Adrenal gland (tissue), 12 donors: ENCODE data around the gene C21orf91. TPM values are rescaled to one million over a fixed set of nuclear protein-coding genes. Genes with fewer than 3 reads are reported as not detected.

Experiments
- DNase-seq, 7 donors: peaks; one replicate each; pipeline ENCODE4 v3.0.0-alpha.2; 2019 to 2020
- H3K27ac ChIP-seq, 5 donors: fragments of 200-600 bp; sonication (generic) in 4 of 5; 1 replicate in 3 of 5; 2 replicates in 2 of 5; pipeline versions ENCODE4 v1.5.1 to v1.8.0; 2016 to 2020; ENCODE audit warnings: mild to moderate bottlenecking in 1 of 5
- H3K27me3 ChIP-seq: fragments of 200-600 bp; 2 replicates; pipeline ENCODE4 v1.8.0; 2021
- H3K36me3 ChIP-seq, 2 donors: fragments of 200-600 bp; replicated peaks in 1 of 2; 1 replicate in 1 of 2; 2 replicates in 1 of 2; pipeline versions ENCODE4 v1.5.1 to v1.8.0; 2018 to 2022
- H3K4me1 ChIP-seq, 2 donors: fragments of 200-600 bp; replicated peaks in 1 of 2; 1 replicate in 1 of 2; 2 replicates in 1 of 2; pipeline versions ENCODE4 v1.5.1 to v1.8.0; 2018 to 2021
- H3K4me3 ChIP-seq, 4 donors: fragments of 200-600 bp; sonication (generic) in 3 of 4; one replicate each; pipeline ENCODE4 v1.5.1; 2016 to 2018
- H3K9me3 ChIP-seq, 3 donors: fragments of 200-600 bp; sonication (generic) in 1 of 3; replicated peaks in 1 of 3; 1 replicate in 2 of 3; 2 replicates in 1 of 3; pipeline versions ENCODE4 v1.5.1 to v1.8.0; 2016 to 2021
- POLR2A ChIP-seq, 2 donors: fragments of 450-650 bp; IDR thresholded peaks; one replicate each; pipeline ENCODE4 v1.6.1; 2017; ENCODE audit warnings: antibody characterized with exemption in 2 of 2, mild to moderate bottlenecking in 2 of 2, moderate library complexity in 1 of 2
- WGBS, 4 donors: extraction: QIAGEN DNeasy Blood & Tissue Kit in 2 of 4; methylation state at CpG; one replicate each; pipeline versions ENCODE4 v1.1.5 to v1.1.7; 2013 to 2017; 5-methylcytosine and 5-hydroxymethylcytosine counted together
- intact Hi-C, 2 donors: fragments of 100-400 bp; cut with DNase I; formaldehyde crosslinking; loops; one replicate each; pipeline versions ENCODE4 v1.14.1 to v1.15.0; 2022 to 2023
- polyA plus RNA-seq, 3 donors: library from polyadenylated mRNA; stranded (reverse); fragments of 200-250 nt in 2 of 3; fragments of 350-450 nt in 1 of 3; fragmentation: Illumina TruSeq in 1 of 3; extraction: RNeasy Lipid Tissue Mini Kit (QIAGEN cat#74804) in 1 of 3; gene quantifications; one replicate each; pipeline ENCODE4 v1.2.3, GENCODE V29; 2013 to 2014
- total RNA-seq, 9 donors: library from RNA; depleted of rRNA in 4 of 9; stranded (reverse); fragments of >200 nt in 4 of 9; fragments of 120-200 nt in 1 of 9; fragmentation: NEBNext Ultra II Directional in 1 of 9; extraction: Animal tissue kit (Norgen Biotek cat#: 25700) in 1 of 9; gene quantifications; one replicate each; pipeline versions ENCODE4 v1.1.0 to v1.2.4, GENCODE V29; 2013 to 2023
- TF ChIP-seq, protein P1 (sequence below), 6 experiments: fragments of 450-650 bp in 4 of 6; fragments of 200-600 bp in 2 of 6; sonication (generic) in 1 of 6; IDR thresholded peaks; 1 replicate in 5 of 6; 2 replicates in 1 of 6; pipeline versions ENCODE4 v1.5.1 to v1.8.0; 2016 to 2021; ENCODE audit warnings: antibody characterized with exemption in 6 of 6, mild to moderate bottlenecking in 2 of 6, moderate library complexity in 1 of 6
- donor health status: healthy with polysubstance abuse.
- donor health status: Bipolar disorder and iron deficiency.
- donor health status: DM: yes; HTN: yes; CAD: no.
- donor health status: DM: no; HTN: no; CAD: no.
- donor health status: DM: no; HTN: no; CAD: no.
- donor health status: DM: yes; HTN: yes; CAD: no.

The C21orf91 gene
- total and polyA plus RNA-seq, 12 donors = 1.9 to 19.1 (median 9.5) TPM

DNA sequence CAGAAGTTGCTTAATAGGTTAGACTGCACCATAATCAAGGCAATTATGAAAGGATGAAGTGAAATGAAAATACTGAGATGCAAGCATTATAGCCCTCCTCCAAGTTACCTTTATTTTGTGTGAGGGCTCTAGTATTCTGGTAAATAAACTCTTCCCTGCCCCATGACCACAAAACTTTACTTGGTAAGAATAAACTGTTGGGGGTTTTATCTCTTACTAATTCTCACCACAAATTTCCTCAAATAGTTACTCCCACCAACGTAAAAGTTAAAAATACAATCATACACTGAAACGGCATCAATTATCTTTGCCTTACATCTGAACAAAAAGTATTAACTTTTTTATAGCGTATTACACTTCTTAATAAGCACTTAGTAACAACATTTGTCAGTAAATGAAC is 29.5 kb downstream of the C21orf91 start:
- WGBS, 4 donors = 78 to 87% (median 84%) methylated on average over 3 of the region's 3 CpGs
- TF ChIP-seq POLR2A (IDR thresholded peaks at IDR 0.05) = no peak
- TF ChIP-seq, protein P1, sequence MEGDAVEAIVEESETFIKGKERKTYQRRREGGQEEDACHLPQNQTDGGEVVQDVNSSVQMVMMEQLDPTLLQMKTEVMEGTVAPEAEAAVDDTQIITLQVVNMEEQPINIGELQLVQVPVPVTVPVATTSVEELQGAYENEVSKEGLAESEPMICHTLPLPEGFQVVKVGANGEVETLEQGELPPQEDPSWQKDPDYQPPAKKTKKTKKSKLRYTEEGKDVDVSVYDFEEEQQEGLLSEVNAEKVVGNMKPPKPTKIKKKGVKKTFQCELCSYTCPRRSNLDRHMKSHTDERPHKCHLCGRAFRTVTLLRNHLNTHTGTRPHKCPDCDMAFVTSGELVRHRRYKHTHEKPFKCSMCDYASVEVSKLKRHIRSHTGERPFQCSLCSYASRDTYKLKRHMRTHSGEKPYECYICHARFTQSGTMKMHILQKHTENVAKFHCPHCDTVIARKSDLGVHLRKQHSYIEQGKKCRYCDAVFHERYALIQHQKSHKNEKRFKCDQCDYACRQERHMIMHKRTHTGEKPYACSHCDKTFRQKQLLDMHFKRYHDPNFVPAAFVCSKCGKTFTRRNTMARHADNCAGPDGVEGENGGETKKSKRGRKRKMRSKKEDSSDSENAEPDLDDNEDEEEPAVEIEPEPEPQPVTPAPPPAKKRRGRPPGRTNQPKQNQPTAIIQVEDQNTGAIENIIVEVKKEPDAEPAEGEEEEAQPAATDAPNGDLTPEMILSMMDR (IDR thresholded peaks at IDR 0.05) = no peak
- intact Hi-C loops = no loop called here
- Histone ChIP-seq H3K27ac (no peak overlapping the region), H3K4me3 (no peak overlapping the region), H3K9me3 (no peaks in the 10 kb centered on the region), H3K27me3 (no peaks in the 10 kb centered on the region), H3K4me1 (peaks cover 0 to 6% of the 10 kb centered on the region in 2 donors), H3K36me3 (peaks cover 0 to 6% of the 10 kb centered on the region in 2 donors)
- no peak for DNase-seq

DNA sequence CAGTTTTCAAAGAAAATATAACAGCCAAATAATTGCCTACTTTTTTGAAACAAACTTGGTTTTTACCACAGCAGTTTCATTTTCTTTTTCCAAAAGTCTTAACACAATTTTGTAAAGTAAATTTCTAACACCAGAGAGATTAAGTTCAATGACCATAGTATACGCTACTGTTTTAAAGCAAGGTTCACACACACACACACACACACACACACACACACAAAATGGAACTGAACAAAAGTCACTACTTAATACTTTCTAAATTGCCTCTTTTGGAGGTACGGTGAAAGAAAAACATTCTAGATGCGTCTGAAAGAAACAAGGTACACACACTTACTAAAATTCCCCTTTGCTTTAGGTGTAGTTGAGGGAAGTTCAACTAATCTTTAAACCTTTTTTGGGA is 30.1 kb downstream of the C21orf91 start:
- TF ChIP-seq, protein P1 (IDR thresholded peaks at IDR 0.05) = no peak
- no peak for TF ChIP-seq POLR2A (IDR thresholded peaks at IDR 0.05)
- H3K27me3 ChIP-seq = no peaks in the 10 kb centered on the region
- no peak overlapping the region for H3K4me3 ChIP-seq
- peaks cover 0 to under 1% of the 10 kb centered on the region in 2 donors for H3K4me1 ChIP-seq
- no peaks in the 10 kb centered on the region for H3K9me3 ChIP-seq
- H3K27ac ChIP-seq = no peak overlapping the region
- H3K36me3 ChIP-seq = peaks cover 0 to 6% of the 10 kb centered on the region in 2 donors
- WGBS, 4 donors = 39 to 63% (median 59%) methylated on average over 3 of the region's 3 CpGs
- DNase-seq = no peak
- intact Hi-C loops = no loop called here

DNA sequence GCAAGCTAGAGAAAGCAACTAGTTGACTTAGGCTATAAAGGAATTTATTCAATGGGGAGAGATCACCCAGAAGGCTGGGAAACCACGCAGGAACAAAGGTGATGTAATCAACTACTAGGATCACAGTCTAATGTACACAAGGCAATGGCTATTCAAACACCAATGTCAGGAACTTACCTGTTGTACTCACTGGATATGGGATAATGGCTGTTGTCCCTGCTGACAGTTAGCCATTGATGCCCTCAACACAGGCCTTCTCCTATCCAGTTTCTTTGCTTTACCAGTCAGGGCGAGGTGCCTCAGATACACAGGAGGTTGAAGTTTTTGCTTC is 32.3 kb downstream of the C21orf91 start:
- Histone ChIP-seq H3K9me3 (no peaks in the 10 kb centered on the region), H3K27me3 (no peaks in the 10 kb centered on the region), H3K4me3 (no peak overlapping the region), H3K36me3 (peaks cover 0 to 6% of the 10 kb centered on the region in 2 donors), H3K27ac (no peak overlapping the region), H3K4me1 (no peaks in the 10 kb centered on the region)
- WGBS, 4 donors = 89 to 95% (median 95%) methylated on average over 2 of the region's 2 CpGs
- DNase-seq = no peak
- intact Hi-C loops = no loop called here
- no peak for TF ChIP-seq POLR2A (IDR thresholded peaks at IDR 0.05)
- TF ChIP-seq, protein P1 (IDR thresholded peaks at IDR 0.05) = no peak

DNA sequence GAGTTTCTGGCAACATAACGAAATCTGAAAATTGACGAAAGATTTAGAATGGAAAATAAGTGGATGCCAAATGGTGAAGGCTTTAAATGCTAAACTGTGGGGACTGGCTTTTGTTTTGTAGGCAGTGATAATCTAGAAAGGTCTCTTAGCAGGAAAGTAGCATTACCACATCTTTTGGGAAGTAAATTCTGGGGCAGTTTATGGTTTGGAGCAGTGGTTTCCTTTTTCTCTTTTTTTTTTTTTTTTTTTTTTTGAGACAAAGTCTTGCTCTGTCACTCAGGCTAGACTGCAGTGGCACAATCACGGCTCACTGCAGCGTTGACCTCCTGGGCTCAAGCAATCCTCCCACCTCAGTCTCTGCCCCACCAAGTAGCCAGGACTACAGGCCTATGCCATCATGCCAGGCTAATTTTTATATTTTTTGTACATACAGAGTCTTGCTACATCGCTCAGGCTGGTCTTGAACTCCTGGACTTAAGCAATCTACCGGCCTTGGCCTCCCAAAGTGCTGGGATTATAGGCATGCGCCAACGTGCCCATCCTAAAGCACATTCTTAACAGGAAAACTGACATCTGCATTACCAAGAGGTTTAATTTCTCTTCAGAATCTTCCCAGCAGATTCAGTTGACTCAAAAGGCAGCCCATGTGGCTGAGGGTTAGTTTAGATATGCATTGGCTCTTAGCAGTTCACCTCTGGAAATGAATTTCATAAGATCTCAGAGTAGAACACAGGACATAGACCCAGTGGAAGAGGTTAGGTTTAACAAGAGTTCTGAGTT is 32.9 kb downstream of the C21orf91 start:
- Histone ChIP-seq H3K27me3 (no peaks in the 10 kb centered on the region), H3K27ac (no peak overlapping the region), H3K4me3 (no peak overlapping the region), H3K9me3 (no peaks in the 10 kb centered on the region), H3K4me1 (no peaks in the 10 kb centered on the region), H3K36me3 (peaks cover 0 to 6% of the 10 kb centered on the region in 2 donors)
- TF ChIP-seq, protein P1 (IDR thresholded peaks at IDR 0.05) = no peak
- no peak for TF ChIP-seq POLR2A (IDR thresholded peaks at IDR 0.05)
- WGBS, 4 donors = 87 to 93% (median 89%) methylated on average over 8 of the region's 8 CpGs
- DNase-seq = no peak
- intact Hi-C loops = no loop called here
